ENCODE data around the gene KRTAP5-8. TPM values are rescaled to one million over a fixed set of nuclear protein-coding genes. Genes with fewer than 3 reads are reported as not detected.
"Not testable (repeated sequence)": the region's sequence is repeated elsewhere in the genome, so short reads cannot be mapped to it uniquely, and the experiment has no call there.

The KRTAP5-8 gene
- total RNA-seq, 1 experiment from 2014 or later: not detected

GRCh38 chr11:71565263-71565662 lies 27.4 kb downstream of the KRTAP5-8 start, which contains the start of gene KRTAP5-10:
KRTAP5-10 (plus strand) TSS chr11:71565563; CDS start chr11:71565588, 25 bp downstream.
- no peaks in the 10 kb centered on the region for H3K9me3 ChIP-seq (ENCODE audit: low read depth, low read length, poor library complexity, severe bottlenecking)
- CTCF ChIA-PET: no interaction called here
- TF ChIP-seq EZH2 (IDR thresholded peaks at IDR 0.05; ENCODE audit: borderline replicate concordance, low read depth, low read length, poor library complexity, severe bottlenecking) (no peak), CTCF (conservative IDR thresholded peaks at IDR 0.05; ENCODE audit: low read depth, low read length) (no peak)
- no peaks in the 10 kb centered on the region for H3K36me3 ChIP-seq (ENCODE audit: insufficient read depth, low read length, poor library complexity, severe bottlenecking)
- H3K27ac ChIP-seq (ENCODE audit: low read depth, low read length, poor library complexity, severe bottlenecking): no peak within 1 kb of the TSS
- no peak within 1 kb of the TSS for H3K4me3 ChIP-seq (ENCODE audit: low read depth, low read length, poor library complexity, severe bottlenecking)
- intact Hi-C loops (cut with micrococcal nuclease; ENCODE audit: unreplicated experiment): no loop called here
- POLR2A ChIA-PET (ENCODE audit: low non-redundant PET): no interaction called here
- BruUV-seq (replicated peaks): no TSS peak
- H3K4me1 ChIP-seq (ENCODE audit: insufficient read depth, low read length, poor library complexity, severe bottlenecking): no peaks in the 10 kb centered on the region
- peaks cover 10% of the 10 kb centered on the region for H3K27me3 ChIP-seq (replicated peaks; ENCODE audit: insufficient read depth, low read depth, low read length, poor library complexity)
- DNase-seq (ENCODE audit: low spot score): no peak

GRCh38 chr11:71566081-71566620 lies 28.3 kb downstream of the KRTAP5-8 start:
- no TSS peak for BruUV-seq (replicated peaks)
- Histone ChIP-seq H3K9me3 (ENCODE audit: low read depth, low read length, poor library complexity, severe bottlenecking) (no peaks in the 10 kb centered on the region), H3K4me1 (ENCODE audit: insufficient read depth, low read length, poor library complexity, severe bottlenecking) (no peaks in the 10 kb centered on the region), H3K27me3 (replicated peaks; ENCODE audit: insufficient read depth, low read depth, low read length, poor library complexity) (peaks cover 10% of the 10 kb centered on the region), H3K27ac (ENCODE audit: low read depth, low read length, poor library complexity, severe bottlenecking) (no peak overlapping the region), H3K4me3 (ENCODE audit: low read depth, low read length, poor library complexity, severe bottlenecking) (no peak overlapping the region), H3K36me3 (ENCODE audit: insufficient read depth, low read length, poor library complexity, severe bottlenecking) (no peaks in the 10 kb centered on the region)
- no peak for TF ChIP-seq CTCF (conservative IDR thresholded peaks at IDR 0.05; ENCODE audit: low read depth, low read length)
- TF ChIP-seq EZH2 (IDR thresholded peaks at IDR 0.05; ENCODE audit: borderline replicate concordance, low read depth, low read length, poor library complexity, severe bottlenecking): no peak
- ChIA-PET CTCF (no interaction called here), POLR2A (ENCODE audit: low non-redundant PET) (no interaction called here)
- DNase-seq (ENCODE audit: low spot score): no peak
- intact Hi-C loops (cut with micrococcal nuclease; ENCODE audit: unreplicated experiment): no loop called here

GRCh38 chr11:71566626-71567599 lies 29.1 kb downstream of the KRTAP5-8 start:
- not testable (repeated sequence) for H3K9me3 ChIP-seq (ENCODE audit: low read depth, low read length, poor library complexity, severe bottlenecking)

More at GRCh38 chr11:71566626-71567599, 29.1 kb downstream of the KRTAP5-8 start:
- H3K4me3 ChIP-seq (ENCODE audit: low read depth, low read length, poor library complexity, severe bottlenecking); intact Hi-C loops (cut with micrococcal nuclease; ENCODE audit: unreplicated experiment); DNase-seq (ENCODE audit: low spot score); POLR2A ChIA-PET (ENCODE audit: low non-redundant PET); H3K27ac ChIP-seq (ENCODE audit: low read depth, low read length, poor library complexity, severe bottlenecking); H3K36me3 ChIP-seq (ENCODE audit: insufficient read depth, low read length, poor library complexity, severe bottlenecking); H3K4me1 ChIP-seq (ENCODE audit: insufficient read depth, low read length, poor library complexity, severe bottlenecking); BruUV-seq (replicated peaks): not testable (repeated sequence)
- peaks cover 10% of the 10 kb centered on the region for H3K27me3 ChIP-seq (replicated peaks; ENCODE audit: insufficient read depth, low read depth, low read length, poor library complexity)
- CTCF ChIA-PET: interaction anchor here (1.2 kb wide), 1 partner anchor 13 kb away, joined by 4 read pairs; no protein-coding TSS in a partner anchor

Measured in A673 (cell line).